ENCODE results near the gene TMEM221. TPM values are rescaled to one million over a fixed set of nuclear protein-coding genes. Genes with fewer than 3 reads are reported as not detected.

Gene TMEM221
- total and polyA plus RNA-seq, 2 experiments from 2014 or later: 0.22 to 0.30 TPM

DNA sequence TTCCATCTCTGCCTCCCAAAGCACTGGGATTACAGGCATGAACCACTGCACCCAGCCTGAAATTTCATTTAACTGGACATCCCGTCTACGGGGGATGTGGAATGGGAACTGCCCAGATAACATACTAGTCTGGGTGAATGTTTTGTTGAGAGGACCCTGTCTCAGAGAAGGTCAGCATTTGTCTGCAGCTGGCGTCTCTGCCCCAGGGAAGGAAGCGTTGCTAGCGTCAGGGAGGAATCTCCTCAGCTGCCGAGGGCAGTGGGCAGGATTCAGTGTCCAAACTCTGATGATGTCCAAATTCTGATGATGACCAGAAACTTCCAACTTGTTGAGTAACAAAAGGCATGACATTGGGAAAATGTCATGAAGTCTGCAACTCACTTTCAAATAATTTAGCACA is 9.1 kb upstream of the TMEM221 start:
- H3K27ac ChIP-seq: no peak overlapping the region
- peaks cover 16% of the 10 kb centered on the region; the same call in 1 of the 2 replicates for H3K27me3 ChIP-seq (replicated peaks; ENCODE audit: insufficient read depth)
- TF ChIP-seq EZH2 (IDR thresholded peaks at IDR 0.05; ENCODE audit: insufficient read depth, poor library complexity, severe bottlenecking) (no peak), EZH2phosphoT487 (IDR thresholded peaks at IDR 0.05; ENCODE audit: insufficient read depth, low read depth) (no peak)
- no peaks in the 10 kb centered on the region for H3K9me3 ChIP-seq (ENCODE audit: low read depth)
- H3F3A ChIP-seq (ENCODE audit: insufficient read depth): no peaks in the 10 kb centered on the region
- in situ Hi-C loops (cut with MboI): no loop called here
- no peaks in the 10 kb centered on the region for H3K4me1 ChIP-seq (ENCODE audit: insufficient read depth)
- no peak overlapping the region for H3K4me3 ChIP-seq
- DNase-seq: peak; percentile 23
- no peaks in the 10 kb centered on the region for H3K79me2 ChIP-seq (ENCODE audit: insufficient read depth)
- no peak overlapping the region for H3K4me2 ChIP-seq (ENCODE audit: unreplicated experiment)
- no peaks in the 10 kb centered on the region for H3K9me2 ChIP-seq (ENCODE audit: insufficient read depth)
- H4K20me1 ChIP-seq (ENCODE audit: insufficient read depth): no peaks in the 10 kb centered on the region
- WGBS, 2 experiments (ENCODE audit: low coverage in 1 of 2, low lambda C conversion rate in 2 of 2, missing lambda C conversion rate in 2 of 2): 35 to 39% methylated on average over 6 of the region's 6 CpGs
- no peaks in the 10 kb centered on the region for H3K36me3 ChIP-seq (ENCODE audit: low read depth)
- no peak overlapping the region for H2AFZ ChIP-seq
- no peak overlapping the region for H3K9ac ChIP-seq

DNA sequence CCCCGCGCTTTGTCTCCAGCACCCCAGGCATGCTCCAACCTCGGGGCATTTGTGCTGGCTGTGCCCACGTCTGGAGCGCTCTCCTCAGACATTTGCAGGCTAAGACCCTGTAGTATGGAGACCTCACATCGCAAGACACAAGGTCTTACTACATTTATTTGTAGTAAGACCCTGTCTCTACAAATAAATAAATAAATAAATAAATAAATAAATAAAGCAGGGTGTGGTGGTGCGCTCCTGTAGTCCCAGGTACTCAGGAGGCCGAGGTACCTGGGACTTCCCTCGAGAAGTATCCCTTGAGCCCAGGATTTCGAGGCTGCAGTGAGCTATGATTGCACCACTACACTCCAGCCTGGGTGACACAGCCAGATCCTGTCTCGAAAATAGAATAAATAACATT is 7.7 kb upstream of the TMEM221 start:
- Histone ChIP-seq H3K9me2 (ENCODE audit: insufficient read depth) (no peaks in the 10 kb centered on the region), H3K9me3 (ENCODE audit: low read depth) (no peaks in the 10 kb centered on the region), H3K27me3 (replicated peaks; ENCODE audit: insufficient read depth) (peaks cover 16% of the 10 kb centered on the region; the same call in 1 of the 2 replicates), H3K36me3 (ENCODE audit: low read depth) (no peaks in the 10 kb centered on the region), H4K20me1 (ENCODE audit: insufficient read depth) (no peaks in the 10 kb centered on the region), H3K79me2 (ENCODE audit: insufficient read depth) (no peaks in the 10 kb centered on the region), H3K9ac (no peak overlapping the region), H3K4me1 (ENCODE audit: insufficient read depth) (no peaks in the 10 kb centered on the region), H3K4me2 (ENCODE audit: unreplicated experiment) (no peak overlapping the region), H2AFZ (no peak overlapping the region), H3F3A (ENCODE audit: insufficient read depth) (no peaks in the 10 kb centered on the region), H3K27ac (no peak overlapping the region), H3K4me3 (no peak overlapping the region)
- TF ChIP-seq EZH2phosphoT487 (IDR thresholded peaks at IDR 0.05; ENCODE audit: insufficient read depth, low read depth) (no peak), EZH2 (IDR thresholded peaks at IDR 0.05; ENCODE audit: insufficient read depth, poor library complexity, severe bottlenecking) (no peak)
- DNase-seq: no peak
- in situ Hi-C loops (cut with MboI): no loop called here
- WGBS, 2 experiments (ENCODE audit: low coverage in 1 of 2, low lambda C conversion rate in 2 of 2, missing lambda C conversion rate in 2 of 2): 59 to 61% methylated on average over 11 of the region's 11 CpGs

DNA sequence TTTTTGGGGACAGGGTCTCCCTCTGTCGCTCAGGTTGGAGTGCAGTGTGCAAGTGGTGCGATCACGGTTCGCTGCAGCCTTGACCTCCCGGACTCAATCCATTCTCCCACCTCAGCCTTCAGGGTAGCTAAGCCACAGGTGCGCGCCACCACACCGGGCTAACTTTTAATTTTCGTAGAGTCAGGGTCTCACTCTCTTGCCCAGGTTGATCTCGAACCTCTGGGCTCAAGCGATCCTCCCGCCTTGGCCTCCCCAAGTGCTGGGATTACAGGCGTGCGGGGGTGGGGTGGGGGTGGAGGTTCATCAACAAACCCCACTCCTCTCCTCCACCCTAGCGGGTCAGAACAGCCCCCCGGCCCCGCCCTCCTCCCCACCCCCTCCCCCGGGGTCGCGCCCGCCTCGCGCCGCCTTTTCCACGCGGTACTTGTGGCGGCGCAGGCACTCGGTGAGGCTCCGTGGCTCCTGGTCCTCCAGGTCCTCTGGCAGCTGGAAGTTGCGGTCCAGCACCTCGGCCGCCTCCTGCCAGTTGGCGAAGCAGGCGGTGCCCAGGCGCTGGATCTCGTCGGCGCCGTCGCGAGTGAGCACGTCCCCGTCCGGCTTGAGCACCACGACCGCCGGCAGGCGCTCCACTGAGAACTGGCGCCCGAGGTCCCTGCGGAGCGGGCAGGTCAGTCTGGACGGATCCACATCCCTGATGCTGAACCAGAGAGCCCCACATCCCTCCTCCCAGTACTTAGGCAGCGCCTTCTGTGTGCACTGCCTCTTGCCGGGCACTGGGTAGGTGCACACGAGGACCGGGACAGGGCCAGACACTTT is 7.0 kb upstream of the TMEM221 start:
- no peak for TF ChIP-seq EZH2phosphoT487 (IDR thresholded peaks at IDR 0.05; ENCODE audit: insufficient read depth, low read depth)
- no peak for TF ChIP-seq EZH2 (IDR thresholded peaks at IDR 0.05; ENCODE audit: insufficient read depth, poor library complexity, severe bottlenecking)
- peaks cover 16% of the 10 kb centered on the region; the same call in 1 of the 2 replicates for H3K27me3 ChIP-seq (replicated peaks; ENCODE audit: insufficient read depth)
- no peaks in the 10 kb centered on the region for H3K9me2 ChIP-seq (ENCODE audit: insufficient read depth)
- H3F3A ChIP-seq (ENCODE audit: insufficient read depth): no peaks in the 10 kb centered on the region
- H3K36me3 ChIP-seq (ENCODE audit: low read depth): no peaks in the 10 kb centered on the region
- no peak overlapping the region for H2AFZ ChIP-seq
- in situ Hi-C loops (cut with MboI): no loop called here
- H3K9ac ChIP-seq: no peak overlapping the region
- DNase-seq: peak; percentile 31
- WGBS, 2 experiments (ENCODE audit: low coverage in 1 of 2, low lambda C conversion rate in 2 of 2, missing lambda C conversion rate in 2 of 2): 23 to 25% methylated on average over 23 to 58 of the region's 58 CpGs
- H3K9me3 ChIP-seq (ENCODE audit: low read depth): no peaks in the 10 kb centered on the region
- H4K20me1 ChIP-seq (ENCODE audit: insufficient read depth): no peaks in the 10 kb centered on the region
- H3K27ac ChIP-seq: no peak overlapping the region
- no peak overlapping the region for H3K4me3 ChIP-seq
- no peaks in the 10 kb centered on the region for H3K4me1 ChIP-seq (ENCODE audit: insufficient read depth)
- H3K4me2 ChIP-seq (ENCODE audit: unreplicated experiment): no peak overlapping the region
- no peaks in the 10 kb centered on the region for H3K79me2 ChIP-seq (ENCODE audit: insufficient read depth)

GRCh38 chr19:17454576-17455071 is 6.2 kb upstream of the TMEM221 start:
- Histone ChIP-seq H3K79me2 (ENCODE audit: insufficient read depth) (no peaks in the 10 kb centered on the region), H4K20me1 (ENCODE audit: insufficient read depth) (no peaks in the 10 kb centered on the region), H3K9me3 (ENCODE audit: low read depth) (no peaks in the 10 kb centered on the region), H3F3A (ENCODE audit: insufficient read depth) (no peaks in the 10 kb centered on the region), H2AFZ (no peak overlapping the region), H3K4me1 (ENCODE audit: insufficient read depth) (no peaks in the 10 kb centered on the region), H3K9me2 (ENCODE audit: insufficient read depth) (no peaks in the 10 kb centered on the region), H3K4me3 (no peak overlapping the region), H3K4me2 (ENCODE audit: unreplicated experiment) (no peak overlapping the region), H3K27ac (no peak overlapping the region), H3K9ac (no peak overlapping the region), H3K27me3 (replicated peaks; ENCODE audit: insufficient read depth) (peaks cover 16% of the 10 kb centered on the region; the same call in 1 of the 2 replicates), H3K36me3 (ENCODE audit: low read depth) (no peaks in the 10 kb centered on the region)
- no peak for TF ChIP-seq EZH2 (IDR thresholded peaks at IDR 0.05; ENCODE audit: insufficient read depth, poor library complexity, severe bottlenecking)
- TF ChIP-seq EZH2phosphoT487 (IDR thresholded peaks at IDR 0.05; ENCODE audit: insufficient read depth, low read depth): no peak
- WGBS, 2 experiments (ENCODE audit: low coverage in 1 of 2, low lambda C conversion rate in 2 of 2, missing lambda C conversion rate in 2 of 2): 2 to 4% methylated on average over 7 to 13 of the region's 13 CpGs
- in situ Hi-C loops (cut with MboI): no loop called here
- no peak for DNase-seq

Data from GM23248 (cell line).